NCI-H510A treated with DMSO at 0.1 percent for 48 hours (cell line): ENCODE results near the gene TMEM170A.

Experiments used
- DNase-seq: peaks from one replicate; lab custom pipeline; 2025; lab: John Stamatoyannopoulos, UW

The TMEM170A gene

GRCh38 chr16:75401691-75402090 lies 62.8 kb downstream of the TMEM170A start:
- DNase-seq: no peak

DNA sequence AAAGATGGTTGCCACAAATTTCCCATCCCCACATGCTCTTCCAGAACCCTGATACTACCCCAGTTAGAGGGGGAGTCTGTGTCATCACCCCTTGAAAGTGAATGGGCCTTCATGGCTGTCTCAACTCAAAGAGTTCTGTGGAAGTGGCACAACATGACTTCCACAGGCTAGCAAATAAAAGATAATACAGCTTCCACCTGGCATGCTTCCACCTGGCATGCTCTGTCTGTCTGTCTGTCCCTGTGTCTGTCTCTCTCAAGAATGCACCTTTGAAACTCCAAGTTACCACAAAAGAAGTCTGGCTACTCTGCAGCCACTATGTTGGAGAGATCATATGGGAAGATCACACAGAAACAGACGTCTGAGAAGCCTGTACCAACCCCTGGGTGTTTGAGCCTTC lies 66.2 kb downstream of the TMEM170A start:
- DNase-seq: no peak

- DNase-seq: no peak
Observed at GRCh38 chr16:75394941-75395340, 69.5 kb downstream of the TMEM170A start.
